ENCODE results near the gene SGMS2. TPM values are rescaled to one million over a fixed set of nuclear protein-coding genes. Genes with fewer than 3 reads are reported as not detected.

SGMS2 gene
- total and polyA plus RNA-seq, 4 donors, result 7.3 to 41.7 (median 14.1) TPM

GRCh38 chr4:107808572-107808971 lies 16.2 kb upstream of the SGMS2 start (continued):
- TF ChIP-seq ZBTB33 (IDR thresholded peaks at IDR 0.05), result no peak
- TF ChIP-seq SP1 (IDR thresholded peaks at IDR 0.05), result no peak
- TF ChIP-seq NR2F2 (IDR thresholded peaks at IDR 0.05), result no peak
- TF ChIP-seq YY1 (IDR thresholded peaks at IDR 0.05), result no peak
- TF ChIP-seq CTCF (IDR thresholded peaks at IDR 0.05; ENCODE audit: low read depth, low read length, missing input control), result no peak
- TF ChIP-seq RAD21 (IDR thresholded peaks at IDR 0.05), result no peak

GRCh38 chr4:107809210-107809609 lies 15.5 kb upstream of the SGMS2 start:
- no peaks in the 10 kb centered on the region for H3K9me3 ChIP-seq (ENCODE audit: control insufficient read depth in 4 of 4, low read length in 3 of 4)
- 59% methylated on average over 4 of the region's 4 CpGs for WGBS
- no peaks in the 10 kb centered on the region for H3K36me3 ChIP-seq (ENCODE audit: control insufficient read depth in 4 of 4, insufficient read depth in 3 of 4, low read depth in 1 of 4, low read length in 3 of 4)
- peaks cover 0 to 2% (median 0%) of the 10 kb centered on the region in 4 donors for H3K27me3 ChIP-seq (ENCODE audit: control insufficient read depth in 4 of 4, insufficient read depth in 4 of 4, low read length in 3 of 4)
- H3K4me3 ChIP-seq (ENCODE audit: low read depth in 1 of 3, low read length in 3 of 3), result no peak overlapping the region
- no peak for DNase-seq (ENCODE audit: low spot score)
- H3K9ac ChIP-seq (ENCODE audit: low read depth in 1 of 2, low read length in 2 of 2), result no peak overlapping the region
- TF ChIP-seq RXRA (IDR thresholded peaks at IDR 0.05), result no peak
- no peak for TF ChIP-seq GABPA (IDR thresholded peaks at IDR 0.05 in 1 of 2, conservative IDR thresholded peaks at IDR 0.05 in 1 of 2)
- peaks cover 0 to 6% (median 4%) of the 10 kb centered on the region in 4 donors for H3K4me1 ChIP-seq (ENCODE audit: control insufficient read depth in 4 of 4, insufficient read depth in 4 of 4, low read length in 3 of 4)
- H3K27ac ChIP-seq (ENCODE audit: low read depth in 1 of 2, low read length in 2 of 2), result no peak overlapping the region

- no peak for DNase-seq (ENCODE audit: low spot score)
- Histone ChIP-seq H3K4me1 (ENCODE audit: control insufficient read depth in 4 of 4, insufficient read depth in 4 of 4, low read length in 3 of 4) (no peaks in the 10 kb centered on the region), H3K9me3 (ENCODE audit: control insufficient read depth in 4 of 4, low read length in 3 of 4) (no peaks in the 10 kb centered on the region), H3K27ac (ENCODE audit: low read depth in 1 of 2, low read length in 2 of 2) (no peak overlapping the region), H3K36me3 (ENCODE audit: control insufficient read depth in 4 of 4, insufficient read depth in 3 of 4, low read depth in 1 of 4, low read length in 3 of 4) (no peaks in the 10 kb centered on the region), H3K4me3 (ENCODE audit: low read depth in 1 of 3, low read length in 3 of 3) (no peak overlapping the region), H3K27me3 (ENCODE audit: control insufficient read depth in 4 of 4, insufficient read depth in 4 of 4, low read length in 3 of 4) (no peaks in the 10 kb centered on the region), H3K9ac (ENCODE audit: low read depth in 1 of 2, low read length in 2 of 2) (no peak overlapping the region)
- 83% methylated on average over 1 of the region's 1 CpG for WGBS
- TF ChIP-seq REST (IDR thresholded peaks at IDR 0.05) (no peak), MAX (IDR thresholded peaks at IDR 0.05) (no peak), ATF3 (IDR thresholded peaks at IDR 0.05) (no peak), NR2F2 (IDR thresholded peaks at IDR 0.05) (no peak), FOXA1 (IDR thresholded peaks at IDR 0.05) (no peak), JUND (IDR thresholded peaks at IDR 0.05) (no peak), HNF4G (IDR thresholded peaks at IDR 0.05) (no peak), ZBTB33 (IDR thresholded peaks at IDR 0.05) (no peak), TAF1 (conservative IDR thresholded peaks at IDR 0.05) (no peak), CTCF (IDR thresholded peaks at IDR 0.05; ENCODE audit: low read depth, low read length, missing input control) (no peak)
These were observed 10.0 kb upstream of the SGMS2 start for GRCh38 chr4:107814758-107815157.
